ENCODE measurements around the gene UBE2H.

DNA sequence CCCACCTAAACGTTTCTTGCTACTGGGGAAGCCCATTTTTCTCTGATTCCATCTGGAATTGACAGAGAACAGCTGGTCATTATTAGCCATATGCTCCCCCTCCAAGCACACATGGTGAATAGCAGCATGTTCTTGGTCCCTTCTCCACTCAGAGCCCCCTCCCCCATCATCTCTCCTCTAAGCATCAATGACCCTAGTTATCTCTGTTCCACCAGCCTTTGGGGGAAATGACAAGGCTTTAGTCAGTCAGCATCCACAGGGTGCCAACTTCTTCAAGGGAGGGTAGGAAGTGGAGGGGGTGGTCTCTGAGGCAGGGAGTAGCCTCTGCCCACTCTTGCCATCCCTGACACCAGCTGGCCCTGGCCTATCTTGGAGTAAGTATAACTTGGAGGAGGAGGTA lies 163.1 kb downstream of the UBE2H start:
- TF ChIP-seq, protein P1, sequence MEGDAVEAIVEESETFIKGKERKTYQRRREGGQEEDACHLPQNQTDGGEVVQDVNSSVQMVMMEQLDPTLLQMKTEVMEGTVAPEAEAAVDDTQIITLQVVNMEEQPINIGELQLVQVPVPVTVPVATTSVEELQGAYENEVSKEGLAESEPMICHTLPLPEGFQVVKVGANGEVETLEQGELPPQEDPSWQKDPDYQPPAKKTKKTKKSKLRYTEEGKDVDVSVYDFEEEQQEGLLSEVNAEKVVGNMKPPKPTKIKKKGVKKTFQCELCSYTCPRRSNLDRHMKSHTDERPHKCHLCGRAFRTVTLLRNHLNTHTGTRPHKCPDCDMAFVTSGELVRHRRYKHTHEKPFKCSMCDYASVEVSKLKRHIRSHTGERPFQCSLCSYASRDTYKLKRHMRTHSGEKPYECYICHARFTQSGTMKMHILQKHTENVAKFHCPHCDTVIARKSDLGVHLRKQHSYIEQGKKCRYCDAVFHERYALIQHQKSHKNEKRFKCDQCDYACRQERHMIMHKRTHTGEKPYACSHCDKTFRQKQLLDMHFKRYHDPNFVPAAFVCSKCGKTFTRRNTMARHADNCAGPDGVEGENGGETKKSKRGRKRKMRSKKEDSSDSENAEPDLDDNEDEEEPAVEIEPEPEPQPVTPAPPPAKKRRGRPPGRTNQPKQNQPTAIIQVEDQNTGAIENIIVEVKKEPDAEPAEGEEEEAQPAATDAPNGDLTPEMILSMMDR (IDR thresholded peaks at IDR 0.05) = no peak
- no peak for TF ChIP-seq EZH2 (IDR thresholded peaks at IDR 0.05; ENCODE audit: borderline replicate concordance, insufficient read depth, low read depth, low read length, poor library complexity, severe bottlenecking)
